K562 (cell line): ENCODE results near the gene PRKCE. TPM values are rescaled to one million over a fixed set of nuclear protein-coding genes. Genes with fewer than 3 reads are reported as not detected.

ENCODE experiments used
- CHCHD3 ChIP-seq: fragments of 250-450 bp; sonication (Bioruptor Pico); IDR thresholded peaks from 2 replicates; pipeline ENCODE4 v2.1.2; 2022; ENCODE audit warnings: mild to moderate bottlenecking
- E2F8 ChIP-seq: fragments of 450-650 bp; IDR thresholded peaks from 2 replicates; pipeline ENCODE4 v1.7.1; 2018; ENCODE audit warnings: mild to moderate bottlenecking, low read depth; ENCODE audit not compliant: partially characterized antibody
- KAT8 ChIP-seq: fragments of 450-650 bp; IDR thresholded peaks from 2 replicates; pipeline ENCODE4 v1.6.1; 2016; ENCODE audit warnings: low read depth, mild to moderate bottlenecking
- PHF21A ChIP-seq: fragments of 450-650 bp; IDR thresholded peaks from 2 replicates; pipeline ENCODE4 v1.6.1; 2017; ENCODE audit warnings: low read depth, borderline replicate concordance
- USF1 ChIP-seq: sonication (generic); formaldehyde crosslinking; IDR thresholded peaks from 2 replicates; pipeline ENCODE4 v1.9.0; 2022; ENCODE audit warnings: mild to moderate bottlenecking, missing genetic modification reagents
- ZBTB34 ChIP-seq: fragments of 250-450 bp; sonication (Bioruptor Pico); IDR thresholded peaks from 2 replicates; pipeline ENCODE4 v1.8.0; 2021; ENCODE audit warnings: mild to moderate bottlenecking, moderate library complexity
- polyA plus RNA-seq, 8 experiments: library from polyadenylated mRNA; depleted of rRNA in 4 of 8; stranded (reverse) in 5 of 8; unstranded in 3 of 8; fragments of >200 nt; fragmentation: Nextera tagmentation in 2 of 8; fragmentation: Illumina TruSeq in 1 of 8; extraction: Ambion mirVana in 2 of 8; extraction: Trizol in 1 of 8; gene quantifications; 2 replicates each; pipeline versions ENCODE4 v1.2.1 to v1.2.3, GENCODE V29; 2011 to 2014; ENCODE audit warnings: inconsistent platforms in 1 of 8, missing spikeins in 1 of 8
- total RNA-seq, 7 experiments: library from RNA; depleted of rRNA in 6 of 7; stranded (reverse); fragments of >200 nt in 6 of 7; fragmentation: Illumina TruSeq in 2 of 7; extraction: Trizol in 2 of 7; gene quantifications; 2 replicates each; pipeline versions ENCODE4 v1.2.1 to v1.2.3, GENCODE V29; 2011 to 2021; ENCODE audit warnings: low replicate concordance in 1 of 7
- TF ChIP-seq, protein P1 (sequence below): sonication (generic); formaldehyde crosslinking; IDR thresholded peaks from 2 replicates; pipeline ENCODE4 v1.8.1; 2022; ENCODE audit warnings: missing genetic modification reagents
- TF ChIP-seq, protein P2 (sequence below), 3 experiments: IDR thresholded peaks in 2 of 3; conservative IDR thresholded peaks in 1 of 3; 2 replicates each; pipeline ENCODE4 v1.5.1; 2011 to 2012; ENCODE audit warnings: low read length in 3 of 3, mild to moderate bottlenecking in 3 of 3, control low read depth in 2 of 3, improper control_type of control experiment in 1 of 3, inconsistent platforms in 1 of 3, low read depth in 1 of 3, mixed read lengths in 1 of 3, moderate library complexity in 1 of 3; ENCODE audit not compliant: insufficient read depth in 2 of 3

PRKCE gene
- total and polyA plus RNA-seq, 9 of the 15 experiments (the other 6 are each of a cell fraction or from before 2014, with no cell fraction given) = 0.06 to 1.0 (median 0.22) TPM; not detected in 1

- TF ChIP-seq, protein P1, sequence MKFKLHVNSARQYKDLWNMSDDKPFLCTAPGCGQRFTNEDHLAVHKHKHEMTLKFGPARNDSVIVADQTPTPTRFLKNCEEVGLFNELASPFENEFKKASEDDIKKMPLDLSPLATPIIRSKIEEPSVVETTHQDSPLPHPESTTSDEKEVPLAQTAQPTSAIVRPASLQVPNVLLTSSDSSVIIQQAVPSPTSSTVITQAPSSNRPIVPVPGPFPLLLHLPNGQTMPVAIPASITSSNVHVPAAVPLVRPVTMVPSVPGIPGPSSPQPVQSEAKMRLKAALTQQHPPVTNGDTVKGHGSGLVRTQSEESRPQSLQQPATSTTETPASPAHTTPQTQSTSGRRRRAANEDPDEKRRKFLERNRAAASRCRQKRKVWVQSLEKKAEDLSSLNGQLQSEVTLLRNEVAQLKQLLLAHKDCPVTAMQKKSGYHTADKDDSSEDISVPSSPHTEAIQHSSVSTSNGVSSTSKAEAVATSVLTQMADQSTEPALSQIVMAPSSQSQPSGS = no peak
- no peak for TF ChIP-seq PHF21A
- TF ChIP-seq E2F8 = no peak
- TF ChIP-seq, protein P2, sequence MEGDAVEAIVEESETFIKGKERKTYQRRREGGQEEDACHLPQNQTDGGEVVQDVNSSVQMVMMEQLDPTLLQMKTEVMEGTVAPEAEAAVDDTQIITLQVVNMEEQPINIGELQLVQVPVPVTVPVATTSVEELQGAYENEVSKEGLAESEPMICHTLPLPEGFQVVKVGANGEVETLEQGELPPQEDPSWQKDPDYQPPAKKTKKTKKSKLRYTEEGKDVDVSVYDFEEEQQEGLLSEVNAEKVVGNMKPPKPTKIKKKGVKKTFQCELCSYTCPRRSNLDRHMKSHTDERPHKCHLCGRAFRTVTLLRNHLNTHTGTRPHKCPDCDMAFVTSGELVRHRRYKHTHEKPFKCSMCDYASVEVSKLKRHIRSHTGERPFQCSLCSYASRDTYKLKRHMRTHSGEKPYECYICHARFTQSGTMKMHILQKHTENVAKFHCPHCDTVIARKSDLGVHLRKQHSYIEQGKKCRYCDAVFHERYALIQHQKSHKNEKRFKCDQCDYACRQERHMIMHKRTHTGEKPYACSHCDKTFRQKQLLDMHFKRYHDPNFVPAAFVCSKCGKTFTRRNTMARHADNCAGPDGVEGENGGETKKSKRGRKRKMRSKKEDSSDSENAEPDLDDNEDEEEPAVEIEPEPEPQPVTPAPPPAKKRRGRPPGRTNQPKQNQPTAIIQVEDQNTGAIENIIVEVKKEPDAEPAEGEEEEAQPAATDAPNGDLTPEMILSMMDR (IDR thresholded peaks at IDR 0.05 in 2 of 3, conservative IDR thresholded peaks at IDR 0.05 in 1 of 3; ENCODE audit: insufficient read depth in 2 of 3, low read depth in 1 of 3, low read length in 3 of 3) = peak; percentile 78 to 90 (median 81)
- no peak for TF ChIP-seq ZBTB34 (CRISPR knock-in tag)
- peak; percentile 68 for TF ChIP-seq USF1 (CRISPR knock-in tag)
- TF ChIP-seq KAT8 = no peak
- no peak for TF ChIP-seq CHCHD3 (CRISPR knock-in tag)
These were observed 284.5 kb downstream of the PRKCE start (continued) for GRCh38 chr2:45935791-45936622.
